CD14-positive monocyte (primary cell): ENCODE data around the gene WDR82. TPM values are rescaled to one million over a fixed set of nuclear protein-coding genes. Genes with fewer than 3 reads are reported as not detected.

Experiments
- DNase-seq, 3 donors: peaks; one replicate each; pipeline ENCODE4 v3.0.0-alpha.2; 2011 to 2022
- H2AFZ ChIP-seq: 2 replicates; pipeline ENCODE4 v1.6.0; 2012; ENCODE audit warnings: mild to moderate bottlenecking, low read depth, low read length, inconsistent platforms; ENCODE audit not compliant: insufficient read depth, poor library complexity, severe bottlenecking
- H3K27ac ChIP-seq, 2 donors: 1 replicate in 1 of 2; 2 replicates in 1 of 2; pipeline ENCODE4 v1.5.1; 2012 to 2013; ENCODE audit warnings: low read length in 2 of 2, control low read depth in 1 of 2, inconsistent platforms in 1 of 2, low read depth in 1 of 2, mild to moderate bottlenecking in 1 of 2
- H3K27me3 ChIP-seq, 2 donors: one replicate each; pipeline versions ENCODE4 v1.6.0 to v1.6.1; 2011 to 2013; ENCODE audit warnings: low read length in 2 of 2; ENCODE audit not compliant: control insufficient read depth in 2 of 2, insufficient read depth in 2 of 2
- H3K36me3 ChIP-seq, 2 donors: replicated peaks in 1 of 2; 1 replicate in 1 of 2; 2 replicates in 1 of 2; pipeline versions ENCODE4 v1.5.1 to v1.6.1; 2012 to 2013; ENCODE audit warnings: low read length in 2 of 2, control low read depth in 1 of 2, inconsistent platforms in 1 of 2, mild to moderate bottlenecking in 1 of 2; ENCODE audit not compliant: insufficient read depth in 2 of 2, control insufficient read depth in 1 of 2
- H3K4me1 ChIP-seq, 2 donors: 1 replicate in 1 of 2; 2 replicates in 1 of 2; pipeline versions ENCODE4 v1.5.1 to v1.6.1; 2012 to 2013; ENCODE audit warnings: low read length in 2 of 2, control low read depth in 1 of 2, inconsistent platforms in 1 of 2, mild to moderate bottlenecking in 1 of 2, moderate library complexity in 1 of 2; ENCODE audit not compliant: insufficient read depth in 2 of 2, control insufficient read depth in 1 of 2
- H3K4me2 ChIP-seq: replicated peaks from 2 replicates; pipeline ENCODE3; 2012; ENCODE audit warnings: low read length, moderate library complexity, mild to moderate bottlenecking; ENCODE audit not compliant: poor library complexity, severe bottlenecking; ENCODE audit errors: extremely low read depth
- H3K4me3 ChIP-seq, 3 experiments: fragments of 200-600 bp in 1 of 3; sonication (generic) in 1 of 3; replicated peaks in 1 of 3; 1 replicate in 2 of 3; 2 replicates in 1 of 3; pipeline ENCODE4 v1.5.1; 2011 to 2013; ENCODE audit warnings: low read length in 3 of 3, mild to moderate bottlenecking in 3 of 3, control low read depth in 2 of 3, low read depth in 2 of 3, inconsistent platforms in 1 of 3, moderate library complexity in 1 of 3
- H3K79me2 ChIP-seq: 2 replicates; pipeline ENCODE4 v1.6.0; 2012; ENCODE audit warnings: mild to moderate bottlenecking, control low read depth, inconsistent platforms, low read length, moderate library complexity; ENCODE audit not compliant: insufficient read depth
- H3K9ac ChIP-seq: 2 replicates; pipeline ENCODE4 v1.6.0; 2017; ENCODE audit warnings: low read length, mild to moderate bottlenecking; ENCODE audit not compliant: insufficient read depth, poor library complexity, severe bottlenecking
- H3K9me3 ChIP-seq, 2 donors: replicated peaks in 1 of 2; 1 replicate in 1 of 2; 2 replicates in 1 of 2; pipeline versions ENCODE4 v1.5.1 to v1.6.1; 2012 to 2013; ENCODE audit warnings: low read length in 2 of 2, control low read depth in 1 of 2; ENCODE audit not compliant: control insufficient read depth in 1 of 2, insufficient read depth in 1 of 2
- H4K20me1 ChIP-seq: 2 replicates; pipeline ENCODE4 v1.6.0; 2012; ENCODE audit warnings: mild to moderate bottlenecking, low read length, control low read depth, moderate library complexity; ENCODE audit not compliant: insufficient read depth
- H3K27ac Mint-ChIP-seq, 7 donors: one replicate each; pipeline ENCODE4 v1.8.0; 2020; ENCODE audit warnings: mild to moderate bottlenecking in 7 of 7, mixed read lengths in 7 of 7, moderate library complexity in 6 of 7, inconsistent platforms in 2 of 7
- H3K27me3 Mint-ChIP-seq, 3 donors: one replicate each; pipeline ENCODE4 v1.8.0; 2021 to 2022; ENCODE audit warnings: low read depth in 3 of 3, mild to moderate bottlenecking in 3 of 3, mixed read lengths in 3 of 3, moderate library complexity in 3 of 3, inconsistent platforms in 1 of 3
- H3K36me3 Mint-ChIP-seq, 2 donors: one replicate each; pipeline ENCODE4 v1.8.0; 2020; ENCODE audit warnings: mixed read lengths in 2 of 2, inconsistent platforms in 1 of 2, mild to moderate bottlenecking in 1 of 2
- H3K4me1 Mint-ChIP-seq: one replicate; pipeline ENCODE4 v1.8.0; 2020; ENCODE audit warnings: mild to moderate bottlenecking, mixed read lengths
- H3K4me3 Mint-ChIP-seq, 2 donors: one replicate each; pipeline ENCODE4 v1.8.0; 2020; ENCODE audit warnings: mild to moderate bottlenecking in 2 of 2, mixed read lengths in 2 of 2, moderate library complexity in 1 of 2
- H3K9me3 Mint-ChIP-seq, 7 donors: one replicate each; pipeline ENCODE4 v1.8.0; 2020 to 2022; ENCODE audit warnings: mixed read lengths in 7 of 7, mild to moderate bottlenecking in 6 of 7, moderate library complexity in 6 of 7, inconsistent platforms in 2 of 7
- CTCF ChIP-seq: fragments of 200-600 bp; IDR thresholded peaks from one replicate; pipeline ENCODE4 v1.8.0; 2022; ENCODE audit warnings: antibody characterized with exemption, mild to moderate bottlenecking
- WGBS: methylation state at CpG from one replicate; pipeline ENCODE4 v1.1.5; 2013; ENCODE audit warnings: missing lambda C conversion rate; ENCODE audit not compliant: insufficient coverage; 5-methylcytosine and 5-hydroxymethylcytosine counted together
- intact Hi-C, 2 donors: fragments of 100-400 bp; cut with micrococcal nuclease; formaldehyde crosslinking; loops; one replicate each; pipeline versions ENCODE4 v1.15.0 to v1.15.1; 2023
- polyA plus RNA-seq, 3 donors: library from polyadenylated mRNA; depleted of rRNA in 1 of 3; unstranded in 2 of 3; stranded (reverse) in 1 of 3; fragments of 300-500 nt in 2 of 3; fragments of >200 nt in 1 of 3; fragmentation: Illumina TruSeq in 2 of 3; gene quantifications; 1 replicate in 2 of 3; 2 replicates in 1 of 3; pipeline ENCODE4 v1.2.3, GENCODE V29; 2012 to 2021

WDR82 gene
- polyA plus RNA-seq, 3 donors: 27.3 to 33.4 (median 32.3) TPM

GRCh38 chr3:52250122-52250521, 28.3 kb downstream of the WDR82 start:
- no peak overlapping the region for H3K9ac ChIP-seq
- Mint-ChIP-seq H3K9me3 (no peaks in the 10 kb centered on the region), H3K36me3 (peaks cover 52 to 81% of the 10 kb centered on the region in 2 donors), H3K4me3 (no peak overlapping the region), H3K4me1 (peaks cover 53% of the 10 kb centered on the region), H3K27ac (peak overlapping the region in 4 of 7 donors; percentile 21 to 83 (median 48)), H3K27me3 (no peaks in the 10 kb centered on the region)
- H3K27me3 ChIP-seq: no peaks in the 10 kb centered on the region
- no peak overlapping the region for H3K4me3 ChIP-seq
- H3K4me1 ChIP-seq: peaks cover 48 to 54% of the 10 kb centered on the region in 2 donors
- no peak overlapping the region for H2AFZ ChIP-seq
- TF ChIP-seq CTCF: no peak
- no CpG with 5 or more reads among the region's 1 CpG for WGBS
- H3K9me3 ChIP-seq: no peaks in the 10 kb centered on the region
- intact Hi-C loops: no loop called here
- peaks cover 63% of the 10 kb centered on the region for H4K20me1 ChIP-seq
- H3K79me2 ChIP-seq: peaks cover 73% of the 10 kb centered on the region
- peaks cover 49 to 67% of the 10 kb centered on the region in 2 donors for H3K36me3 ChIP-seq
- H3K27ac ChIP-seq: peak overlapping the region in 1 of 2 donors; percentile 2
- DNase-seq: no peak
- no peak overlapping the region for H3K4me2 ChIP-seq

DNA sequence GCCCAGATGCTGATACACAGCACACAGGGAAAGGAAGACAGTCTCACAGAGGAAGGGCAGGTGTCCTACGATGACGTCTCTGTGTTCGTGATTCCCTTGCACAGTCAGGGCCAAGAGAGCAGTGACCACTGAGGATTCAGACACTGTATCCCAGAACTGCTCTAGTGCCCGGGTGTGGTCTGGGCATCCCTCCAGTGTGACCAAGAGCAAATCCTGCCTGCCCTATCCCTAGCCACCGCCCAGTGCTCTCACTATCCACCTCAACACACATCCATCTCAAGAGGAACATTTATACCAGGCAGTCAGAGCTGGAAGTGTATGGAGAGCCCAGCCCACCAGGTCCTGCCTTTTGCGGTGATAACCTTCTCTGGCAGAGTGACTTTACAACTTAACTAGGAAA, 28.8 kb downstream of the WDR82 start:
- H3K4me1 Mint-ChIP-seq: peaks cover 57% of the 10 kb centered on the region
- peak overlapping the region in 1 of 2 donors; percentile 2 for H3K27ac ChIP-seq

More for the DNA sequence above, 28.8 kb downstream of the WDR82 start:
- Histone ChIP-seq H3K4me1 (peaks cover 52 to 58% of the 10 kb centered on the region in 2 donors), H2AFZ (no peak overlapping the region), H4K20me1 (peaks cover 60% of the 10 kb centered on the region), H3K4me2 (no peak overlapping the region), H3K36me3 (peaks cover 49 to 63% of the 10 kb centered on the region in 2 donors), H3K9ac (no peak overlapping the region), H3K79me2 (peaks cover 74% of the 10 kb centered on the region), H3K27me3 (no peaks in the 10 kb centered on the region), H3K4me3 (no peak overlapping the region), H3K9me3 (no peaks in the 10 kb centered on the region)
- WGBS: 96% methylated on average over 6 of the region's 6 CpGs
- Mint-ChIP-seq H3K4me3 (no peak overlapping the region), H3K9me3 (no peaks in the 10 kb centered on the region), H3K27me3 (no peaks in the 10 kb centered on the region), H3K27ac (peak overlapping the region in 5 of 7 donors; percentile 33 to 83 (median 69)), H3K36me3 (peaks cover 51 to 77% of the 10 kb centered on the region in 2 donors)
- TF ChIP-seq CTCF: no peak
- DNase-seq: no peak
- intact Hi-C loops: no loop called here
